Lung (tissue), 12 donors: ENCODE results near the gene RGP1. TPM values are rescaled to one million over a fixed set of nuclear protein-coding genes. Genes with fewer than 3 reads are reported as not detected.

ENCODE experiments used
- ATAC-seq: fragments of 200-7000 bp; cut with Tn5 transposase; one replicate; pipeline ENCODE4 v1.9.1; 2020; ENCODE audit warnings: moderate number of reproducible peaks; ENCODE audit not compliant: insufficient read depth, low FRiP score
- DNase-seq, 3 donors: peaks; one replicate each; pipeline ENCODE4 v3.0.0-alpha.2; 2013 to 2017
- H3K27ac ChIP-seq, 2 donors: one replicate each; pipeline ENCODE4 v1.5.1; 2013; ENCODE audit warnings: mild to moderate bottlenecking in 2 of 2, moderate library complexity in 2 of 2, control low read depth in 1 of 2, inconsistent platforms in 1 of 2, low read depth in 1 of 2, low read length in 1 of 2
- H3K27me3 ChIP-seq, 3 donors: one replicate each; pipeline ENCODE4 v1.5.1; 2013; ENCODE audit warnings: low read length in 2 of 3; ENCODE audit not compliant: control insufficient read depth in 3 of 3, insufficient read depth in 3 of 3
- H3K36me3 ChIP-seq, 4 donors: one replicate each; pipeline ENCODE4 v1.5.1; 2013; ENCODE audit warnings: low read length in 4 of 4, mild to moderate bottlenecking in 1 of 4, moderate library complexity in 1 of 4; ENCODE audit not compliant: control insufficient read depth in 4 of 4, insufficient read depth in 4 of 4
- H3K4me1 ChIP-seq, 5 donors: one replicate each; pipeline ENCODE4 v1.5.1; 2013; ENCODE audit warnings: low read length in 5 of 5, mild to moderate bottlenecking in 2 of 5, moderate library complexity in 1 of 5; ENCODE audit not compliant: control insufficient read depth in 5 of 5, insufficient read depth in 5 of 5
- H3K4me3 ChIP-seq: one replicate; pipeline ENCODE4 v1.5.1; 2013; ENCODE audit warnings: mild to moderate bottlenecking, control low read depth, moderate library complexity
- H3K9ac ChIP-seq, 2 donors: one replicate each; pipeline ENCODE4 v1.5.1; 2013; ENCODE audit warnings: low read length in 2 of 2, control low read depth in 1 of 2; ENCODE audit not compliant: insufficient read depth in 1 of 2
- H3K9me3 ChIP-seq, 4 donors: one replicate each; pipeline ENCODE4 v1.5.1; 2013; ENCODE audit warnings: low read length in 3 of 4, mild to moderate bottlenecking in 1 of 4, moderate library complexity in 1 of 4; ENCODE audit not compliant: control insufficient read depth in 4 of 4, insufficient read depth in 3 of 4
- CTCF ChIP-seq: IDR thresholded peaks from 2 replicates; pipeline ENCODE4 v1.5.1; 2012; ENCODE audit warnings: mild to moderate bottlenecking; ENCODE audit errors: control extremely low read depth, extremely low read depth
- WGBS, 2 donors: extraction: QIAGEN DNeasy Blood & Tissue Kit; methylation state at CpG; one replicate each; pipeline ENCODE4 v1.1.7; 2013; 5-methylcytosine and 5-hydroxymethylcytosine counted together
- polyA plus RNA-seq, 2 donors: library from polyadenylated mRNA; stranded (reverse); fragments of 200-250 nt; gene quantifications; one replicate each; pipeline ENCODE4 v1.2.1, GENCODE V29; 2013
- total RNA-seq, 2 donors: library from RNA; depleted of rRNA in 1 of 2; stranded (reverse); fragments of >200 nt in 1 of 2; gene quantifications; one replicate each; pipeline ENCODE4 v1.2.1, GENCODE V29; 2014 to 2021
- donor health status: control.
- donor health status: control.
- donor health status: Bipolar disorder and iron deficiency.
- donor health status: healthy.
- donor health status: DM: yes; HTN: yes; CAD: no.

RGP1 gene
- total and polyA plus RNA-seq, 4 donors = 11.7 to 33.2 (median 12.9) TPM

- no peak for TF ChIP-seq CTCF
- Histone ChIP-seq H3K27me3 (no peaks in the 10 kb centered on the region), H3K27ac (no peak overlapping the region)
These were observed 25.7 kb upstream of the RGP1 start for GRCh38 chr9:35723426-35723825.

GRCh38 chr9:35723908-35724307 lies 25.2 kb upstream of the RGP1 start:
- WGBS, 2 donors = 96% methylated on average over 8 of the region's 8 CpGs
- H3K36me3 ChIP-seq = peaks cover 52 to 71% (median 60%) of the 10 kb centered on the region in 4 donors

More at GRCh38 chr9:35723426-35723825, 25.7 kb upstream of the RGP1 start:
- Histone ChIP-seq H3K36me3 (peaks cover 57 to 75% (median 64%) of the 10 kb centered on the region in 4 donors), H3K9ac (no peak overlapping the region), H3K4me3 (no peak overlapping the region), H3K4me1 (peaks cover 0 to 21% (median 13%) of the 10 kb centered on the region in 5 donors), H3K9me3 (no peaks in the 10 kb centered on the region)
- ATAC-seq (no peak), DNase-seq (no peak)
- 95 to 96% methylated on average over 2 of the region's 2 CpGs for WGBS, 2 donors

GRCh38 chr9:35725362-35725761 lies 23.7 kb upstream of the RGP1 start:
- no peak for TF ChIP-seq CTCF
- WGBS, 2 donors = 96 to 97% methylated on average over 11 of the region's 11 CpGs
- Histone ChIP-seq H3K9ac (no peak overlapping the region), H3K4me1 (peaks cover 6 to 41% (median 25%) of the 10 kb centered on the region in 5 donors), H3K27me3 (no peaks in the 10 kb centered on the region), H3K4me3 (no peak overlapping the region), H3K36me3 (peaks cover 39 to 57% (median 50%) of the 10 kb centered on the region in 4 donors), H3K27ac (no peak overlapping the region), H3K9me3 (no peaks in the 10 kb centered on the region)
- DNase-seq (no peak), ATAC-seq (no peak)

More at GRCh38 chr9:35723908-35724307, 25.2 kb upstream of the RGP1 start:
- Histone ChIP-seq H3K4me3 (no peak overlapping the region), H3K9ac (no peak overlapping the region), H3K9me3 (no peaks in the 10 kb centered on the region), H3K27me3 (no peaks in the 10 kb centered on the region), H3K27ac (no peak overlapping the region), H3K4me1 (peaks cover 0 to 26% (median 17%) of the 10 kb centered on the region in 5 donors)
- TF ChIP-seq CTCF = no peak
- no peak for DNase-seq
- no peak for ATAC-seq

- Histone ChIP-seq H3K4me1 (peaks cover 10 to 52% (median 25%) of the 10 kb centered on the region in 5 donors), H3K4me3 (no peak overlapping the region), H3K27ac (peak overlapping the region; percentile 60 to 89), H3K9me3 (no peaks in the 10 kb centered on the region), H3K36me3 (peaks cover 27 to 44% (median 37%) of the 10 kb centered on the region in 4 donors), H3K27me3 (no peaks in the 10 kb centered on the region), H3K9ac (peak overlapping the region in 1 of 2 donors; percentile 63)
- 18 to 29% methylated on average over 3 of the region's 3 CpGs for WGBS, 2 donors
- DNase-seq = peak; percentile 8 to 32 (median 19)
- ATAC-seq = no peak
- no peak for TF ChIP-seq CTCF
These were observed 22.2 kb upstream of the RGP1 start for GRCh38 chr9:35726931-35727330.
